PC-3 (cell line): ENCODE data around the gene KLHDC3. TPM values are rescaled to one million over a fixed set of nuclear protein-coding genes. Genes with fewer than 3 reads are reported as not detected.
"Not testable (repeated sequence)": the region's sequence is repeated elsewhere in the genome, so short reads cannot be mapped to it uniquely, and the experiment has no call there.

Source experiments
- ATAC-seq: fragments of 200-7000 bp; cut with Tn5 transposase; 2 replicates; pipeline ENCODE4 v1.9.1; 2020; ENCODE audit warnings: mild to moderate bottlenecking, moderate library complexity
- BruUV-seq: library from RNA; stranded (reverse); fragments of 400-500 nt; replicated peaks from 2 replicates; lab custom pipeline; 2021; lab: Mats Ljungman, UMichigan
- CTCF ChIA-PET: fragments of 300-600 bp; sonication (Branson Sonifier 250); formaldehyde crosslinking; loops from one replicate; lab custom pipeline; 2022; ENCODE audit warnings: antibody characterized with exemption; lab: Charles Lee
- POLR2A ChIA-PET: fragments of 300-600 bp; sonication (Branson Sonifier 250); formaldehyde crosslinking; loops from one replicate; lab custom pipeline; 2022; ENCODE audit warnings: antibody characterized with exemption; ENCODE audit not compliant: unreplicated experiment; lab: Charles Lee
- DNase-seq: peaks from one replicate; pipeline ENCODE4 v3.0.0-alpha.2; 2015
- H2AFZ ChIP-seq: fragments of 300-600 bp; sonication (generic); 2 replicates; pipeline ENCODE4 v1.6.0; 2016; ENCODE audit warnings: antibody characterized with exemption, low read length
- H3F3A ChIP-seq: fragments of 300-600 bp; sonication (generic); one replicate; pipeline ENCODE4 v1.6.0; 2017; ENCODE audit warnings: antibody characterized with exemption, low read length, control low read depth, mild to moderate bottlenecking; ENCODE audit not compliant: unreplicated experiment
- H3K27ac ChIP-seq: fragments of 300-600 bp; sonication (generic); 2 replicates; pipeline ENCODE4 v1.5.1; 2016; ENCODE audit warnings: mild to moderate bottlenecking, low read length
- H3K27me3 ChIP-seq: fragments of 300-600 bp; sonication (generic); 2 replicates; pipeline ENCODE4 v1.6.1; 2016; ENCODE audit warnings: low read length, mixed read lengths
- H3K36me3 ChIP-seq: fragments of 300-600 bp; sonication (generic); 2 replicates; pipeline ENCODE4 v1.6.1; 2016; ENCODE audit warnings: low read depth, mixed run types, low read length, mixed read lengths
- H3K4me1 ChIP-seq: fragments of 300-600 bp; sonication (generic); 2 replicates; pipeline ENCODE4 v1.5.1; 2016; ENCODE audit warnings: low read length; ENCODE audit not compliant: insufficient read depth
- H3K4me2 ChIP-seq: fragments of 300-600 bp; sonication (generic); 2 replicates; pipeline ENCODE4 v1.6.0; 2016; ENCODE audit warnings: low read length
- H3K4me3 ChIP-seq: fragments of 300-600 bp; sonication (generic); 2 replicates; pipeline ENCODE4 v1.5.1; 2016; ENCODE audit warnings: mild to moderate bottlenecking, low read length, mixed read lengths
- H3K79me2 ChIP-seq: fragments of 300-600 bp; sonication (generic); 2 replicates; pipeline ENCODE4 v1.6.1; 2017; ENCODE audit warnings: low read length, mixed read lengths
- H3K9ac ChIP-seq: fragments of 300-600 bp; sonication (generic); 2 replicates; pipeline ENCODE4 v1.6.0; 2016; ENCODE audit warnings: mild to moderate bottlenecking, low read length
- H3K9me2 ChIP-seq: fragments of 300-600 bp; sonication (generic); replicated peaks from 2 replicates; pipeline ENCODE4 v1.6.1; 2016; ENCODE audit warnings: mixed run types, low read length, mixed read lengths
- H3K9me3 ChIP-seq: fragments of 300-600 bp; sonication (generic); 2 replicates; pipeline ENCODE4 v1.6.1; 2016; ENCODE audit warnings: low read length, mixed read lengths
- H4K20me1 ChIP-seq: fragments of 300-600 bp; sonication (generic); 2 replicates; pipeline ENCODE4 v1.6.1; 2016; ENCODE audit warnings: low read length, mixed read lengths
- EZH2 ChIP-seq: fragments of 300-600 bp; sonication (generic); IDR thresholded peaks from one replicate; pipeline ENCODE4 v1.6.1; 2017; ENCODE audit warnings: antibody characterized with exemption, mild to moderate bottlenecking, low read length; ENCODE audit not compliant: unreplicated experiment
- EZH2phosphoT487 ChIP-seq: fragments of 300-600 bp; sonication (generic); IDR thresholded peaks from 2 replicates; pipeline ENCODE4 v1.6.1; 2018; ENCODE audit warnings: mild to moderate bottlenecking, antibody characterized with exemption, low read length, borderline replicate concordance
- intact Hi-C: fragments of 100-400 bp; cut with micrococcal nuclease; formaldehyde crosslinking; loops from 2 replicates; pipeline ENCODE4 v1.9.0; 2023
- total RNA-seq: library from RNA; depleted of rRNA; stranded (reverse); fragments of >200 nt; gene quantifications from 2 replicates; pipeline ENCODE4 v1.2.3, GENCODE V29; 2014
- TF ChIP-seq, protein P1 (sequence below): fragments of 300-600 bp; sonication (generic); conservative IDR thresholded peaks from 2 replicates; pipeline ENCODE4 v1.5.1; 2017; ENCODE audit warnings: antibody characterized with exemption, low read depth, mild to moderate bottlenecking, low read length

KLHDC3 gene
- total RNA-seq, 1 experiment from 2014 or later = 76.0 TPM

GRCh38 chr6:43040542-43041257 lies 26.7 kb downstream of the KLHDC3 start:
- no peaks in the 10 kb centered on the region for H3K79me2 ChIP-seq
- no peak for TF ChIP-seq EZH2
- no peak for TF ChIP-seq EZH2phosphoT487
- TF ChIP-seq, protein P1, sequence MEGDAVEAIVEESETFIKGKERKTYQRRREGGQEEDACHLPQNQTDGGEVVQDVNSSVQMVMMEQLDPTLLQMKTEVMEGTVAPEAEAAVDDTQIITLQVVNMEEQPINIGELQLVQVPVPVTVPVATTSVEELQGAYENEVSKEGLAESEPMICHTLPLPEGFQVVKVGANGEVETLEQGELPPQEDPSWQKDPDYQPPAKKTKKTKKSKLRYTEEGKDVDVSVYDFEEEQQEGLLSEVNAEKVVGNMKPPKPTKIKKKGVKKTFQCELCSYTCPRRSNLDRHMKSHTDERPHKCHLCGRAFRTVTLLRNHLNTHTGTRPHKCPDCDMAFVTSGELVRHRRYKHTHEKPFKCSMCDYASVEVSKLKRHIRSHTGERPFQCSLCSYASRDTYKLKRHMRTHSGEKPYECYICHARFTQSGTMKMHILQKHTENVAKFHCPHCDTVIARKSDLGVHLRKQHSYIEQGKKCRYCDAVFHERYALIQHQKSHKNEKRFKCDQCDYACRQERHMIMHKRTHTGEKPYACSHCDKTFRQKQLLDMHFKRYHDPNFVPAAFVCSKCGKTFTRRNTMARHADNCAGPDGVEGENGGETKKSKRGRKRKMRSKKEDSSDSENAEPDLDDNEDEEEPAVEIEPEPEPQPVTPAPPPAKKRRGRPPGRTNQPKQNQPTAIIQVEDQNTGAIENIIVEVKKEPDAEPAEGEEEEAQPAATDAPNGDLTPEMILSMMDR = no peak
- ATAC-seq (no peak), DNase-seq (no peak)
- no peaks in the 10 kb centered on the region for H3K27me3 ChIP-seq
- H2AFZ ChIP-seq = no peak overlapping the region
- H3K9me3 ChIP-seq = no peaks in the 10 kb centered on the region
- H3K9me2 ChIP-seq = no peaks in the 10 kb centered on the region
- no peaks in the 10 kb centered on the region for H3K4me1 ChIP-seq
- BruUV-seq = no TSS peak
- H3K27ac ChIP-seq = no peak overlapping the region
- no peaks in the 10 kb centered on the region for H3F3A ChIP-seq
- no peak overlapping the region for H3K4me3 ChIP-seq
- H4K20me1 ChIP-seq = no peaks in the 10 kb centered on the region
- ChIA-PET CTCF (no interaction called here), POLR2A (no interaction called here)
- H3K36me3 ChIP-seq = peaks cover 5% of the 10 kb centered on the region
- H3K4me2 ChIP-seq = no peak overlapping the region
- H3K9ac ChIP-seq = no peak overlapping the region
- intact Hi-C loops = no loop called here

GRCh38 chr6:43041475-43041874 lies 27.4 kb downstream of the KLHDC3 start:
- BruUV-seq, H3K9me2 ChIP-seq, intact Hi-C loops, H3K27me3 ChIP-seq, H3F3A ChIP-seq, H2AFZ ChIP-seq, H3K27ac ChIP-seq, DNase-seq, H3K79me2 ChIP-seq, H3K36me3 ChIP-seq, H3K4me3 ChIP-seq, H3K9me3 ChIP-seq, H4K20me1 ChIP-seq, H3K4me1 ChIP-seq, POLR2A ChIA-PET, CTCF ChIA-PET, ATAC-seq, H3K9ac ChIP-seq, H3K4me2 ChIP-seq: not testable (repeated sequence)

- Histone ChIP-seq H3K36me3 (peaks cover 3% of the 10 kb centered on the region), H3K27me3 (no peaks in the 10 kb centered on the region), H3K4me3 (no peak overlapping the region), H2AFZ (no peak overlapping the region), H3K4me1 (no peaks in the 10 kb centered on the region), H3K79me2 (no peaks in the 10 kb centered on the region), H3K9me2 (no peaks in the 10 kb centered on the region), H3K9me3 (no peaks in the 10 kb centered on the region), H3K4me2 (no peak overlapping the region), H3F3A (no peaks in the 10 kb centered on the region), H3K27ac (no peak overlapping the region), H3K9ac (no peak overlapping the region), H4K20me1 (no peaks in the 10 kb centered on the region)
- intact Hi-C loops = no loop called here
- TF ChIP-seq, protein P1 = no peak
- DNase-seq (no peak), ATAC-seq (no peak)
- POLR2A ChIA-PET = no interaction called here
- no TSS peak for BruUV-seq
- CTCF ChIA-PET = no interaction called here
These were observed 29.3 kb downstream of the KLHDC3 start for GRCh38 chr6:43043310-43043709.
